NOMO-1 treated with DMSO at 0.1 percent for 48 hours (cell line): ENCODE measurements around the gene CLEC1B.
"Not testable (repeated sequence)": the region's sequence is repeated elsewhere in the genome, so short reads cannot be mapped to it uniquely, and the experiment has no call there.

Experiments
- DNase-seq: peaks from one replicate; lab custom pipeline; 2025; ENCODE audit not compliant: unreplicated experiment; lab: John Stamatoyannopoulos, UW

The CLEC1B gene

DNA sequence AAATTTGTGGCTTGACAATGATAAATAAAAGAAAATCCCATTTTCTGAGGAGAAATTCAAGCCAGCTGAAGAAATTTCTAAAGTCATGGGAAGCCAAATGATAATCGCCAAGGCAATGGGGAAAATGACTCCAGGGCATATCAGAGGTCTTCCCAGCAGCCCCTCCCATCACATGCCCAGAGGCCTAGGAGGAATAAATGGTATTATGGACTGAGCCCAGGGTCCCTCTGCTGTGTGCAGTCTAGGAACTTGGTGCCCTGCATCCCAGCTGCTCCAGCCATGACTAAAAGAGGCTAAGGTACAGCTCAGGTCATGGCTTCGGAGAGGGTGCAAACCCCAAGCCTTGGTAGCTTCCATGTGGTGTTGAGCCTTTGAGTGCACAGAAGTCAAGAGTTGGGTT, 23.3 kb downstream of the CLEC1B start:
- no peak for DNase-seq

DNA sequence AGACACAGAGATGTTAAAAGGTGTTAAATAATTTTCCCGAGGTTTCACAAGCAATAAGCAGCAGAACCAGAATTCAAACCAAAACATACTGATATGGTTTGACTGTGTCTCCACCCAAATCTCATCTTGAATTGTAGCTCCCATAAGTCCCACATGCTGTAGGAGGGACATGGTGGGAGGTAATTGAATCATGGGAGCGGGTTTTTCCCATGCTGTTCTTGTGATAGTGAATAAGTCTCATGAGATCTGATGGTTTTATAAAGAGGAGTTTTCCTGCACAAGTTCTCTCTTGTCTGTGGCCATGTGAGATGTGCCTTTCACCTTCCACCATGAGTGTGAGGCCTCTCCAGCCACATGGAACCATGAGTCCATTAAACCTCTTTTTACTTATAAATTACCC, 24.2 kb downstream of the CLEC1B start:
- DNase-seq: not testable (repeated sequence)

DNA sequence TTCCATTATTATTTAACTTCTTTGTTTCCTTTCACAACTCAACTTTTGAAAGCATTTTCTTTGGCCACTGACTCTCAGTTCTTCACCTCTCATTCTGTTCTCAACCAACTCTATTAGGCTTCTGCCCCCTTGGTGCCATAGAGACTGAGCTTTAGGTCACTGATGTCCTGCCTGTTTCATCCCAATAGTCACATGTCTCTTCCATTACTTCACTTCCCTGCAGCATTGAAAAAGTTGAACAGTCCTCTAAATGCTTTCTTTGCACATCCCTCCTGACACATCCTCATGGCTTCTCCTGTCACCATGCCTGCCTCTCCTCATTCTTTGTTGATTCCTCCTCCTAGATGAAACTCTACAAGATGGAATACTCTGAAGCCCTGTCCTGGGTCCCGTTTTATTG, 25.0 kb downstream of the CLEC1B start:
- DNase-seq: no peak

DNA sequence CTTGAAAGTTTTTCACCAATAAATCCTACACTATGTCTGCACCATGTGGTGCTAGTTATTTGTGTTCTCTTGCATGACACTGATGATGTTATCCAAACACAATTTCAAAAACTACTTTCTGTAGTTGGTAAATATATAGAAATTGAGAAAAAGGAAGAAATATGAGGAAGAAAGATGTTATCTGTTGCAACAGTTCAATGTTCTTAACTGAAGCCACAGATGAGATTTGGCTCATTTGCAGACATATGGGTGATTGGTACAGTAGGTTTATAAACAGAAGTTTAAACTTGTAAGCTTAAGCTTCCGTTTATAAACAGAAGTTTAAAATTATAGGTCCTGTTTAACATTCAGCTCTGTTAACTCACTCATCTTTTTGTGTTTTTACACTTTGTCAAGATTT, 27.7 kb downstream of the CLEC1B start, which contains the start of gene CLEC12A:
Gene CLEC12A (plus strand): TSS at position 229 of the 400 bp plus-strand sequence. CDS start 188 bp downstream, outside the sequence.
- peak; percentile 87 for DNase-seq

DNA sequence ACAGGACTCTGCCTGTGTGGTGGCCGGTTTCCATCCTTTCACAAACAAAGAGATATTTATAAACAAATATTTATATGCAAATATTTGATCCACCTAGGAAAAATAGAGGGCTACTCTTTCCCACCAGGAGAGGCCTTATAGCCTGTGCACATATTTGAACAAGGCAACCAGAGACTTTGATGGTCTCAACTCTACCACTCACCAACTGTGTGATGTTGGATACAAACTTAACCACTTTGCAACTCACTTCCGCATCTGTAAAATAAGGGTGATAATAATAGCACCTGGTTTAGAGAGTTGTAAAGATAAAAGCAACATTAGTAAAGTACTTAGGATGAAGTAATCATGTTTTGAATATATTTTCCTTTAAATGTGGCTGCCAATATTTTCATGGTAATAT, 29.2 kb downstream of the CLEC1B start:
- DNase-seq: no peak

DNA sequence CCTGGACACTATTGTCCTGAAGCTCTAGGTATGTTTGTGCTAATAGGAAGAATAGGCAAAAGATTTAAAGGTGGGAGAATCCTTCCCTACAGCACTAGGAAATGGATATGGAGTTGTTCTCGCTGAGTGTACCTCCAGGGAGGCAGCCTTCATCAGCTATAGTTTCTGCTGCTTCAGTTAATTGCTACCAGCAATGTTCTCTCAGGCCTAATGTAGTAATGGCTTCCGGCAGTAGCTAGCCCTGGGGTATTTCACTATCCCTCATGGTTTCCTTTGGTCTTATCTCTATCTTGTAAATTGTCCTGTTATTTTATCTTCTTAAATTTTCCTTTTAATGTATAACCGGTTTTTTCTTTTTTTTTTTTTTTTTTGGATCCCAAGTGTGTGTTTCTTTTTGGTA, 37.0 kb downstream of the CLEC1B start:
- no peak for DNase-seq

DNA sequence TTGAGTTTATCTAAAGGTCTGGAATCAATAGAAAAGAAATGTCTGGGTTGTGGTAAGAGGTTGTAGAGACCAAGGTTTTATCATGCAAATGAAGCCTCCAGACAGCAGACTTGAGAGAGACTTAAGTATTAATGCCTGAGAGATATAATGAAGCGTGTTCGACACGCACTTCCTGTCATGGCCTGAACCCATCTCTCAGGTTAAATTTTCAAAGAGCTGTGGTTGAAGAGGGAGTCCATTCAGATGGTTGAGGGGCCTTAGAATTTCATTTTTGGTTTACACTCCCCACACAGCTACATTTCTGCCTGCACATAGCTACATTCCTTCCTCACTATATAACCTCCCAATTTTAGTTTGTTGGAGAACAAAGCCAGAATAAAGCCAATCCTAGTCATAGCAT, 37.8 kb downstream of the CLEC1B start:
- no peak for DNase-seq

DNA sequence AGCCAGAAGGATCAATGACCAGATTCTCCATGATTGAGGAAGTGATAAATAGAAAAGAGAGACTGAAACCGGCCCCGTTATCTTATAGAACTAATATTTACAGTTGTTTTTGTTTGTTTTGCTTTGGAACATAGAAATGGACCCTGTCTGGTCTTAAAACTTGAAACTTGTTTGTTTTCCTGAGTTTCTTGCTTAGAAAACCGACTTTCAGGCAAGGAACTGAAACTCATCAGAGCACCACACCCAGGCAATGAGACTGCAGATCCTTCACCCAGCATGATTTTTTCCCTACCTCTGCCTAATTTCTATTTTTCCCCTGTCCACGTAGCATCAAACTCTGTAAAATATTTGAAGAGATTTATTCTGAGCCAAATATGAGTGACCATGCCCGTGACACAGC, 38.3 kb downstream of the CLEC1B start:
- DNase-seq: peak; percentile 49

DNA sequence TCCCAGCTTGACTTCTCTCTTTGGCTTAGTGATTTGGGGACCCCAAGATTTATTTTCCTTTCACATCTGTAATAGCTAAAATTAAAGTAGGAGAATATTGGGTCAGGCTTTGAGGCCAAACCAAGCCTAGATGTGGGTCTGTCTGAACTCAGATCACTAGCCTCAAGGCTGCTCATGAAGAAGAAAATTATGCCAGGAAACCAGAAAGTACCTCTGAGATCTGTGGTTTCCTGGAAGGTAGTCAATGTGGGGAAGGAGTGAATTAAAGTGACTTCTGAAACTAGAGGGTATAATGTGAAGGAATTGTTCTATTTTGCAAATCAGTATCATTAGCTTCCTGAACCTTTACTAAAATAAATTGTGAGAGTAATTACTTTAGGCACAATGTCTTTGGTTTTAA, 41.1 kb downstream of the CLEC1B start:
- no peak for DNase-seq

DNA sequence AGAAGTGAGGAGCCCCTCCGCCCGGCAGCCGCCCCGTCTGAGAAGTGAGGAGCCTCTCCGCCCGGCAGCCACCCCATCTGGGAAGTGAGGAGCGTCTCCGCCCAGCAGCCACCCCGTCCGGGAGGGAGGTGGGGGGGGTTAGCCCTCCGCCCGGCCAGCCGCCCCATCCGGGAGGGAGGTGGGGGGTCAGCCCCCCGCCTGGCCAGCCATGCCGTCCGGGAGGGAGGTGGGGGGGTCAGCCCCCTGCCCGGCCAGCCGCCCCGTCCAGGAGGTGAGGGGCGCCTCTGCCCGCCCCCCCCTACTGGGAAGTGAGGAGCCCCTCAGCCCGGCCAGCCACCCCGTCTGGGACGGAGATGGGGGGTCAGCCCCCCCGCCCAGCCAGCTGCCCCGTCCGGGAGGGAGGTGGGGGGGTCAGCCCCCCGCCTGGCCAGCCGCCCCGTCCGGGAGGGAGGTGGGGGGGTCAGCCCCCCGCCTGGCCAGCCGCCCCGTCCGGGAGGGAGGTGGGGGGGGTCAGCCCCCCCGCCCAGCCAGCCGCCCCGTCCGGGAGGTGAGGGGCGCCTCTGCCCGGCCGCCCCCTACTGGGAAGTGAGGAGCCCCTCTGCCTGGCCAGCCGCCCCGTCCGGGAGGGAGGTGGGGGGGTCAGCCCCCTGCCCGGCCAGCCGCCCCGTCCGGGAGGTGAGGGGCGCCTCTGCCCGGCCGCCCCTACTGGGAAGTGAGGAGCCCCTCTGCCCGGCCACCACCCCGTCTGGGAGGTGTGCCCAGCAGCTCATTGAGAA, 45.8 kb downstream of the CLEC1B start:
- DNase-seq: not testable (repeated sequence)

DNA sequence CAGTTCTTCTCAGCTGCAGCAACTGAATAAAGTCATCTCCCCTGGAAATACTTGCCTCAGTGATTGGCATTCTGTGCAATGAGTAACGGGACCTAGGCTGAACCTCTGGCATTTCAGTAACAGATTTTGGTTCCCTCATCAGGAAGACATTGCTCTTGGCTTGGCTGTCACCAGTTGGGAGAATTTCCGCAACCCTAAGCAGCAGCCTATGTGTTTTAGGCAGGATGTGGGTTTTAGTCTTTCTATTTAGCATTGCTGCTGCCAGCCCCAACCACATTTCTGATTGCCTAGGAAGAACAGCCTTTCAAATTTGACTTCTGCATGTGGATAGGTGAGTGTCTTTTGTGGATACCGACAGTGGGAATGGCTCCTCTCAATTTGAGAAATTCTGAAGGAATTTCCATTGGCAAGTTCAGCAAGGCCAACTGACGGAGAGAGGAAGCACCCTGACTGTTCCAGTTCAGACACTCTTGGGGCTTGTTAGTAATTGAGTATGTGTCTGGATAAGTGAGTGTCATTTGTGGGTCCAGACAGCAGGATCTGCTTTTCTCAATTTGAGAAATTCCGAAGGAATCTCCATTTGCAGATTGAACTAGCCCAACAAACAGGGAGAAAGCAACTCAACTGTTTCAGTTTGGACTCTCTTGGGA, 47.8 kb downstream of the CLEC1B start:
- peak; percentile 44 for DNase-seq

DNA sequence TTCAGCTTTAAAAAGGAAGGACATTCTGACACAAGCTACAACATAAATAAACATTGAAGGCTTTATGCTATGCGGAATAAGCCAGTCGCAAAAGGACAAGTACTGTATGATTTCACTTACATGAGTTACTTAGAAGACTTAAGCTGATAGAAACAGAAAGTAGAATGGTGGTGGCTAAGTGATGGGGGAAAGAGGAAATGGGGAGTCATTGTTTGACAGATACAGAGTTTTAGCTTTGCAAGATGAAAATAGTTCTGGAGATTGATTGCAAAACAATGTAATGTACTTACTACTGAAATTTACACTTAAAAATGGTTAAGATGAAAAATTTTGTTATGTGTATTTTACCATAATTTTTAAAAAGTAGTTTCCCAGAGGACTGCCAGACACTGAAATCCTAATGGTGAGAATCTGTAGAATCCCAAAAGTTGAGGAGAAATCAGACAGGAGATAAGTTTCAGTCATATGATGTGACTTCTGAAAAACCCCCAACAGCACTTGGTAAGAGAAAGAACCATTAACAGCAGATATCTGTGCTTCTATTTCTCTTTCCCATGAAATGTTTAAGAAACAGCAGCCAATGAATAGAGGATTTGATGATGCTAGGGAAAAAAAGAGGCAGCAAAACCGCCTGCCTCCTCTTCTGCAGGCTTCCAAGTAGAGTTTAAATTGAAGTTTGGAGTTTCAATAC, 50.2 kb downstream of the CLEC1B start:
- DNase-seq: peak; percentile 95

DNA sequence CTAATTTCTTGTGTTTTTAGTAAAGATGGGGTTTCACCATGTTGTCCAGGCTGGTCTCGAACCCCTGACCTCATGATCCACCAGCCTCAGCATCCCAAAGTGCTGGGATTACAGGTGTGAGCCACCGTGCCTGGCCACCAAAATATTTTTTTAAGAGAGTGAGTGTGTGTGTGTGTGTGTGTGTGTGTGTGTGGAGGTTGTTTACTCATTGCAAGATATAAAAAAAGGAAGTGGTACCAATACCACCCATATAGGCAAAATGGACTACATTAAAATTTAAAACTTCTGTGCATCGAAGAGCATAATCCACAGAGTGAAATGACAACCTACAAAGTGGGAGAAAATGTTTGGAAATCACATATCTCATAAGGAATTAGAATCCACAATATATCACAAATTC, 51.2 kb downstream of the CLEC1B start:
- DNase-seq: no peak

DNA sequence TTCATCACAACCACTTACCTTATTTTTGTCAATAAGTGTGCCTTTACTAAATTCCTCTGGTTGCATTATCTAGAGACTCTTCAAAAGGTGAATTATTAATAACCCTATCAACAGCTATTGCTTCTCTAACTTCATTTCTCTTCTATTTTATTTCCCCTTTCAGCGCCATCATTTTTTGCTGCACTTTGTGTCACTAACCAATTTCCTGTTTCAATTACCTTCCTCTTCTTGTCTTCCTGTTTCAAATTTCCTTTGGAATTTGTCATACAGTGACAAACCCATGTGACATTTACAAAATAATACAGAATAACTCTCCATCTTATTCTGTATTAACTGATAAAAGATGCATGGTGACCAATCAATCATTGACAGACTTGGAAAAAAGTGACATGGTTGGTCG, 54.5 kb downstream of the CLEC1B start:
- DNase-seq: peak; percentile 80

DNA sequence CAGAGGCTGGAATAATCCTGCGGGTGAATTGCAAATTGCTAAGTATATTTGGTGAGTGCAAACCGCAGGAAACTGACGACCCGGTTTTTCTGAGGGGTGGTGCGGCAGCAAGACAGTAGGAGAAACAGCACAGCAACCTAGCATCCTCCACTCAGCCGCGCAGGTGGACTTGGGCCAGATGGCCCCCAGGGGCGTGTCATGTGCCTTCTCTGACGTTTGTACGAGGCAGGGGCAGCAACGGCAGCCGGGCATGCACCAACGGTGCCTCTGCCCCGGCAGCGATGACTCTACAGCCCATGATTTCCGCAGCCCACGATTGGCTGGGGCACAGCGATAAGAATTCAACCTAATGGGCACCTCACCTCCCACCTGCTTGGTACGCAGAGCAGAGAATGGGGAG, 55.7 kb downstream of the CLEC1B start:
- DNase-seq: peak; percentile 59
